CD14-positive monocyte (primary cell): Measurements from ENCODE around the gene PRELP. TPM values are rescaled to one million over a fixed set of nuclear protein-coding genes. Genes with fewer than 3 reads are reported as not detected.

Experiments used
- DNase-seq, 3 donors: peaks; one replicate each; pipeline ENCODE4 v3.0.0-alpha.2; 2011 to 2022
- H2AFZ ChIP-seq: 2 replicates; pipeline ENCODE4 v1.6.0; 2012; ENCODE audit warnings: mild to moderate bottlenecking, low read depth, low read length, inconsistent platforms; ENCODE audit not compliant: insufficient read depth, poor library complexity, severe bottlenecking
- H3K27ac ChIP-seq, 2 donors: 1 replicate in 1 of 2; 2 replicates in 1 of 2; pipeline ENCODE4 v1.5.1; 2012 to 2013; ENCODE audit warnings: low read length in 2 of 2, control low read depth in 1 of 2, inconsistent platforms in 1 of 2, low read depth in 1 of 2, mild to moderate bottlenecking in 1 of 2
- H3K27me3 ChIP-seq, 2 donors: one replicate each; pipeline versions ENCODE4 v1.6.0 to v1.6.1; 2011 to 2013; ENCODE audit warnings: low read length in 2 of 2; ENCODE audit not compliant: control insufficient read depth in 2 of 2, insufficient read depth in 2 of 2
- H3K36me3 ChIP-seq, 2 donors: replicated peaks in 1 of 2; 1 replicate in 1 of 2; 2 replicates in 1 of 2; pipeline versions ENCODE4 v1.5.1 to v1.6.1; 2012 to 2013; ENCODE audit warnings: low read length in 2 of 2, control low read depth in 1 of 2, inconsistent platforms in 1 of 2, mild to moderate bottlenecking in 1 of 2; ENCODE audit not compliant: insufficient read depth in 2 of 2, control insufficient read depth in 1 of 2
- H3K4me1 ChIP-seq, 2 donors: 1 replicate in 1 of 2; 2 replicates in 1 of 2; pipeline versions ENCODE4 v1.5.1 to v1.6.1; 2012 to 2013; ENCODE audit warnings: low read length in 2 of 2, control low read depth in 1 of 2, inconsistent platforms in 1 of 2, mild to moderate bottlenecking in 1 of 2, moderate library complexity in 1 of 2; ENCODE audit not compliant: insufficient read depth in 2 of 2, control insufficient read depth in 1 of 2
- H3K4me2 ChIP-seq: replicated peaks from 2 replicates; pipeline ENCODE3; 2012; ENCODE audit warnings: low read length, moderate library complexity, mild to moderate bottlenecking; ENCODE audit not compliant: poor library complexity, severe bottlenecking; ENCODE audit errors: extremely low read depth
- H3K4me3 ChIP-seq, 3 experiments: fragments of 200-600 bp in 1 of 3; sonication (generic) in 1 of 3; replicated peaks in 1 of 3; 1 replicate in 2 of 3; 2 replicates in 1 of 3; pipeline ENCODE4 v1.5.1; 2011 to 2013; ENCODE audit warnings: low read length in 3 of 3, mild to moderate bottlenecking in 3 of 3, control low read depth in 2 of 3, low read depth in 2 of 3, inconsistent platforms in 1 of 3, moderate library complexity in 1 of 3
- H3K79me2 ChIP-seq: 2 replicates; pipeline ENCODE4 v1.6.0; 2012; ENCODE audit warnings: mild to moderate bottlenecking, control low read depth, inconsistent platforms, low read length, moderate library complexity; ENCODE audit not compliant: insufficient read depth
- H3K9ac ChIP-seq: 2 replicates; pipeline ENCODE4 v1.6.0; 2017; ENCODE audit warnings: low read length, mild to moderate bottlenecking; ENCODE audit not compliant: insufficient read depth, poor library complexity, severe bottlenecking
- H3K9me3 ChIP-seq, 2 donors: replicated peaks in 1 of 2; 1 replicate in 1 of 2; 2 replicates in 1 of 2; pipeline versions ENCODE4 v1.5.1 to v1.6.1; 2012 to 2013; ENCODE audit warnings: low read length in 2 of 2, control low read depth in 1 of 2; ENCODE audit not compliant: control insufficient read depth in 1 of 2, insufficient read depth in 1 of 2
- H4K20me1 ChIP-seq: 2 replicates; pipeline ENCODE4 v1.6.0; 2012; ENCODE audit warnings: mild to moderate bottlenecking, low read length, control low read depth, moderate library complexity; ENCODE audit not compliant: insufficient read depth
- H3K27ac Mint-ChIP-seq, 7 donors: one replicate each; pipeline ENCODE4 v1.8.0; 2020; ENCODE audit warnings: mild to moderate bottlenecking in 7 of 7, mixed read lengths in 7 of 7, moderate library complexity in 6 of 7, inconsistent platforms in 2 of 7
- H3K27me3 Mint-ChIP-seq, 3 donors: one replicate each; pipeline ENCODE4 v1.8.0; 2021 to 2022; ENCODE audit warnings: low read depth in 3 of 3, mild to moderate bottlenecking in 3 of 3, mixed read lengths in 3 of 3, moderate library complexity in 3 of 3, inconsistent platforms in 1 of 3
- H3K36me3 Mint-ChIP-seq, 2 donors: one replicate each; pipeline ENCODE4 v1.8.0; 2020; ENCODE audit warnings: mixed read lengths in 2 of 2, inconsistent platforms in 1 of 2, mild to moderate bottlenecking in 1 of 2
- H3K4me1 Mint-ChIP-seq: one replicate; pipeline ENCODE4 v1.8.0; 2020; ENCODE audit warnings: mild to moderate bottlenecking, mixed read lengths
- H3K4me3 Mint-ChIP-seq, 2 donors: one replicate each; pipeline ENCODE4 v1.8.0; 2020; ENCODE audit warnings: mild to moderate bottlenecking in 2 of 2, mixed read lengths in 2 of 2, moderate library complexity in 1 of 2
- H3K9me3 Mint-ChIP-seq, 7 donors: one replicate each; pipeline ENCODE4 v1.8.0; 2020 to 2022; ENCODE audit warnings: mixed read lengths in 7 of 7, mild to moderate bottlenecking in 6 of 7, moderate library complexity in 6 of 7, inconsistent platforms in 2 of 7
- WGBS: methylation state at CpG from one replicate; pipeline ENCODE4 v1.1.5; 2013; ENCODE audit warnings: missing lambda C conversion rate; ENCODE audit not compliant: insufficient coverage; 5-methylcytosine and 5-hydroxymethylcytosine counted together
- intact Hi-C, 2 donors: fragments of 100-400 bp; cut with micrococcal nuclease; formaldehyde crosslinking; loops; one replicate each; pipeline versions ENCODE4 v1.15.0 to v1.15.1; 2023
- polyA plus RNA-seq, 3 donors: library from polyadenylated mRNA; depleted of rRNA in 1 of 3; unstranded in 2 of 3; stranded (reverse) in 1 of 3; fragments of 300-500 nt in 2 of 3; fragments of >200 nt in 1 of 3; fragmentation: Illumina TruSeq in 2 of 3; gene quantifications; 1 replicate in 2 of 3; 2 replicates in 1 of 3; pipeline ENCODE4 v1.2.3, GENCODE V29; 2012 to 2021
- TF ChIP-seq, protein P1 (sequence below): fragments of 200-600 bp; IDR thresholded peaks from one replicate; pipeline ENCODE4 v1.8.0; 2022; ENCODE audit warnings: antibody characterized with exemption, mild to moderate bottlenecking

The PRELP gene
- polyA plus RNA-seq, 3 donors: not detected

DNA sequence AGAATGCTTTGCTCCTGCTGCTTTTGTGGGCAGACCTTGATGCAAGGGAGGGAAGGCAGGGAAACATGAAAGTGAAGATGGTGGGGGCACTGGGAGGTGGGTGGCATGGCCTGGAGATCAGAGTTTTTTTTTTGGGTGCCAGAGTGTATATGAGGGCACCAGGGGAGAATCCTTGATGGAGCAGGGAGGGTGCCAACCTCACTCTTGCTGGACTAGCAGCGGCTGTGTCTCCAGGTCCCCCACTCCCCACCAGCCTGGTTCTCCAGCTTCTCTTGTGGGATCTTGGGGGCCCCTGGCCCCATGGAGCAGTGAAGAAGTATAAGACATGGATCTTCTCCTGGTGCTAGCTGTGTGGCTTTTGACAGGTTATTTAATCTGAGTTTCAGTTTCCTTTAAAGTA, 13.5 kb upstream of the PRELP start:
- H2AFZ ChIP-seq: no peak overlapping the region
- no peak overlapping the region for H3K4me2 ChIP-seq
- Mint-ChIP-seq H3K9me3 (peaks cover 0 to 2% (median 0%) of the 10 kb centered on the region in 7 donors), H3K4me3 (no peak overlapping the region), H3K27ac (no peak overlapping the region), H3K4me1 (peaks cover 3% of the 10 kb centered on the region), H3K36me3 (no peaks in the 10 kb centered on the region), H3K27me3 (peaks cover 11 to 18% (median 14%) of the 10 kb centered on the region in 3 donors)
- no peak for DNase-seq
- no peak overlapping the region for H3K27ac ChIP-seq
- H4K20me1 ChIP-seq: no peaks in the 10 kb centered on the region
- H3K79me2 ChIP-seq: no peaks in the 10 kb centered on the region
- no peaks in the 10 kb centered on the region for H3K36me3 ChIP-seq
- no CpG with 5 or more reads among the region's 1 CpG for WGBS
- peaks cover 0 to 2% of the 10 kb centered on the region in 2 donors for H3K27me3 ChIP-seq
- H3K4me1 ChIP-seq: no peaks in the 10 kb centered on the region
- TF ChIP-seq, protein P1, sequence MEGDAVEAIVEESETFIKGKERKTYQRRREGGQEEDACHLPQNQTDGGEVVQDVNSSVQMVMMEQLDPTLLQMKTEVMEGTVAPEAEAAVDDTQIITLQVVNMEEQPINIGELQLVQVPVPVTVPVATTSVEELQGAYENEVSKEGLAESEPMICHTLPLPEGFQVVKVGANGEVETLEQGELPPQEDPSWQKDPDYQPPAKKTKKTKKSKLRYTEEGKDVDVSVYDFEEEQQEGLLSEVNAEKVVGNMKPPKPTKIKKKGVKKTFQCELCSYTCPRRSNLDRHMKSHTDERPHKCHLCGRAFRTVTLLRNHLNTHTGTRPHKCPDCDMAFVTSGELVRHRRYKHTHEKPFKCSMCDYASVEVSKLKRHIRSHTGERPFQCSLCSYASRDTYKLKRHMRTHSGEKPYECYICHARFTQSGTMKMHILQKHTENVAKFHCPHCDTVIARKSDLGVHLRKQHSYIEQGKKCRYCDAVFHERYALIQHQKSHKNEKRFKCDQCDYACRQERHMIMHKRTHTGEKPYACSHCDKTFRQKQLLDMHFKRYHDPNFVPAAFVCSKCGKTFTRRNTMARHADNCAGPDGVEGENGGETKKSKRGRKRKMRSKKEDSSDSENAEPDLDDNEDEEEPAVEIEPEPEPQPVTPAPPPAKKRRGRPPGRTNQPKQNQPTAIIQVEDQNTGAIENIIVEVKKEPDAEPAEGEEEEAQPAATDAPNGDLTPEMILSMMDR: no peak
- no peaks in the 10 kb centered on the region for H3K9me3 ChIP-seq
- no peak overlapping the region for H3K9ac ChIP-seq
- intact Hi-C loops: no loop called here
- H3K4me3 ChIP-seq: no peak overlapping the region

DNA sequence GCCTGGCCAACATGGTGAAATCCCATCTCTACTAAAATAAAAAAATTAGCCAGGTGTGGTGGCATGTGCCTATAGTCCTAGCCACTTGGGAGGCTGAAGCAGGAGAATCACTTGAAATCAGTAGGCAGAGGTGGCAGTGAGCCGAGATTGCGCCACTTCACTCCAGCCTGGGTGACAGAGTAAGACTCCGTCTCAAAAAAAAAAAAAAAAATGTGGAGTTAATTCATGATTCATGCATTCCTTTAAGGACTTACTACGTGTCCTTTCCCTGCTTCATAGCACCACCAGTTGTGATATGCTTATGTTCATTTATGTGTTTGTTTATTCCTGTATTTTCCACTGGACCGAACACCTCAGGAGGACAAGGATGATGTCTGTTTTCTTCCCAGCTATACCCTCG, 12.7 kb upstream of the PRELP start:
- no peak overlapping the region for H3K4me2 ChIP-seq
- H3K27ac ChIP-seq: no peak overlapping the region
- Mint-ChIP-seq H3K27ac (no peak overlapping the region), H3K4me3 (no peak overlapping the region), H3K9me3 (peaks cover 0 to 2% (median 0%) of the 10 kb centered on the region in 7 donors), H3K4me1 (peaks cover 3% of the 10 kb centered on the region), H3K27me3 (peaks cover 11 to 16% (median 14%) of the 10 kb centered on the region in 3 donors), H3K36me3 (no peaks in the 10 kb centered on the region)
- no peaks in the 10 kb centered on the region for H4K20me1 ChIP-seq
- no peak overlapping the region for H3K4me3 ChIP-seq
- no peak overlapping the region for H2AFZ ChIP-seq
- H3K36me3 ChIP-seq: no peaks in the 10 kb centered on the region
- no peak overlapping the region for H3K9ac ChIP-seq
- DNase-seq: no peak
- H3K27me3 ChIP-seq: peaks cover 0 to 2% of the 10 kb centered on the region in 2 donors
- 100% methylated on average over 3 of the region's 6 CpGs for WGBS
- H3K9me3 ChIP-seq: no peaks in the 10 kb centered on the region
- intact Hi-C loops: no loop called here
- no peaks in the 10 kb centered on the region for H3K4me1 ChIP-seq
- TF ChIP-seq, protein P1: no peak
- H3K79me2 ChIP-seq: no peaks in the 10 kb centered on the region
